Cardiac fibroblast (primary cell): Measurements from ENCODE around the gene UST.

Source experiments
- DNase-seq, 2 donors: peaks; one replicate each; pipeline versions ENCODE4 v3.0.0 to v3.0.0-alpha.2; 2010; ENCODE audit warnings: low read depth in 2 of 2
- H3K4me3 ChIP-seq, 2 donors: replicated peaks in 1 of 2; 1 replicate in 1 of 2; 2 replicates in 1 of 2; pipeline ENCODE4 v1.5.1; 2011; ENCODE audit warnings: low read depth in 2 of 2, low read length in 2 of 2, mild to moderate bottlenecking in 2 of 2, moderate library complexity in 1 of 2
- TF ChIP-seq, protein P1 (sequence below): IDR thresholded peaks from one replicate; pipeline ENCODE4 v1.5.1; 2011; ENCODE audit warnings: low read depth, mild to moderate bottlenecking, low read length, inconsistent platforms

UST gene

DNA sequence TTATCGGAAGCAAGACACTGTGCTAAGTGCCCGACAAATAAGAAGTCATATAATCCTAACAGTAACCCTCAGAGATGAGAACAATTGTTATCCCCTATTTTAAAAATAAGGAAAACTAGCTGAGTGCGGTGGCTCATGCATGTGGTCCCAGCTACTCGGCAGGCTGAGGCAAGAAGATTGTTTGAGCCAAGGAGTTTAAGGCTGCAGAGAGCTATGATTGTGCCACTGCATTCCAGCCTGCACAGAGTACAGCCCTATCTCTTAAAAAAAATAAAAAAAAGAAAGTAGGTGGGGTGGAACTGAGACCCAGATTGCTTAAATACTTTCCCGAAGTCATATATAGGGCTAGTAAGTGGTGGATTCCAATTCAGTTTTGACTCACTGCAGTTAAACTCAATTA, 84.7 kb downstream of the UST start:
- DNase-seq = peak; percentile 54 to 72
- TF ChIP-seq, protein P1, sequence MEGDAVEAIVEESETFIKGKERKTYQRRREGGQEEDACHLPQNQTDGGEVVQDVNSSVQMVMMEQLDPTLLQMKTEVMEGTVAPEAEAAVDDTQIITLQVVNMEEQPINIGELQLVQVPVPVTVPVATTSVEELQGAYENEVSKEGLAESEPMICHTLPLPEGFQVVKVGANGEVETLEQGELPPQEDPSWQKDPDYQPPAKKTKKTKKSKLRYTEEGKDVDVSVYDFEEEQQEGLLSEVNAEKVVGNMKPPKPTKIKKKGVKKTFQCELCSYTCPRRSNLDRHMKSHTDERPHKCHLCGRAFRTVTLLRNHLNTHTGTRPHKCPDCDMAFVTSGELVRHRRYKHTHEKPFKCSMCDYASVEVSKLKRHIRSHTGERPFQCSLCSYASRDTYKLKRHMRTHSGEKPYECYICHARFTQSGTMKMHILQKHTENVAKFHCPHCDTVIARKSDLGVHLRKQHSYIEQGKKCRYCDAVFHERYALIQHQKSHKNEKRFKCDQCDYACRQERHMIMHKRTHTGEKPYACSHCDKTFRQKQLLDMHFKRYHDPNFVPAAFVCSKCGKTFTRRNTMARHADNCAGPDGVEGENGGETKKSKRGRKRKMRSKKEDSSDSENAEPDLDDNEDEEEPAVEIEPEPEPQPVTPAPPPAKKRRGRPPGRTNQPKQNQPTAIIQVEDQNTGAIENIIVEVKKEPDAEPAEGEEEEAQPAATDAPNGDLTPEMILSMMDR = no peak
- no peak overlapping the region for H3K4me3 ChIP-seq

DNA sequence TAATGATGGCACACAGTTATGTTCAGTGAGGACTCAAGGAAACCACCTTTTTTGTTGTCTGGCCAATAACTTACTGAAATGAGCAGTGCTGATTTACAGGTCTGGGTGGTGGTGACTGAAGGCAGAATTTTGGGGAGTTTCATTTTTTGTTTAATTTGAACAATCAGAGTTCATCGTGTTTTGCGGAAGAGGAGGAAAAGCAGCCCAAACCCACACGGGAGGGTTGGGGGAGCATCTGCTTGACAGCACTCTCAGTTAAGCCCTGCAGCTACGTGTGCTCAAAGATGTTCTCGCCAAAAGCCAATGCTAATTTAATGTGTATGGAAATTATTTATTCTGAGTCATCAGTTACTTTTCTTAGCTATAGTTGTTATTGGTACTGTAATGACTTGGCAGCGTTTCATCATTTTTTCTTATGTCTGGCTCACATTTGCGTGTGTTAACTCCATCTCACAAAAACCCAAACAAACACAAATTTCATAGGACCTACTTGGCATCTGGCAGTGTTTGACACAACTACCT, 89.2 kb downstream of the UST start:
- TF ChIP-seq, protein P1 = no peak
- peak; percentile 61 to 83 for DNase-seq
- H3K4me3 ChIP-seq = no peak overlapping the region

- TF ChIP-seq, protein P1 = no peak
- no peak for DNase-seq
- H3K4me3 ChIP-seq = no peak overlapping the region
Measured at GRCh38 chr6:148836751-148837150, 89.9 kb downstream of the UST start.

DNA sequence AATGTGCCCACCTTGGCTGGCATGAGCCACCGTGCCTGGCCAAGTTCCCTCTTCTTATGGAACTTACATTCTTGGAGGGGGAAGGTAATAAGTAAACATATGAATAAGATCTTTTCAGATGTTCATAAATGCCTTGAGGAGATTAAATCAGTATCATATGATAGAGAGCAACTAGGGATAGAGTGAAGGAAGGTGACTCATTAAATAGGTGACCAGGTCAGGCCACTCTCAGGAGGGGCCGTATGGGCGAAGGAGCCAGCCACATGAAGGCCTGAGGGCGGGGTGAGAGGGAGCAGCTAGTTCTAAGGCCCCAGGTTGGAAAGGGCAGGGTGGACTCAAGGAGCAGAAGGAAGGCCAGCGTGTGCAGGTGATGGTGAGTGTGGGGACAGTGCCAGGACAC, 91.1 kb downstream of the UST start:
- TF ChIP-seq, protein P1 = no peak
- no peak for DNase-seq

GRCh38 chr6:148839044-148839443, 92.2 kb downstream of the UST start:
- DNase-seq = no peak
- TF ChIP-seq, protein P1 = no peak
- no peak overlapping the region for H3K4me3 ChIP-seq

More for the DNA sequence above, 91.1 kb downstream of the UST start:
- no peak overlapping the region for H3K4me3 ChIP-seq

- DNase-seq = no peak
- TF ChIP-seq, protein P1 = no peak
Measured at GRCh38 chr6:148840256-148840655, 93.4 kb downstream of the UST start.

More at GRCh38 chr6:148840256-148840655, 93.4 kb downstream of the UST start:
- H3K4me3 ChIP-seq = no peak overlapping the region
